Measurements from ENCODE around the gene RPS27A.
"Not testable (repeated sequence)": the region's sequence is repeated elsewhere in the genome, so short reads cannot be mapped to it uniquely, and the experiment has no call there.

The RPS27A gene

DNA sequence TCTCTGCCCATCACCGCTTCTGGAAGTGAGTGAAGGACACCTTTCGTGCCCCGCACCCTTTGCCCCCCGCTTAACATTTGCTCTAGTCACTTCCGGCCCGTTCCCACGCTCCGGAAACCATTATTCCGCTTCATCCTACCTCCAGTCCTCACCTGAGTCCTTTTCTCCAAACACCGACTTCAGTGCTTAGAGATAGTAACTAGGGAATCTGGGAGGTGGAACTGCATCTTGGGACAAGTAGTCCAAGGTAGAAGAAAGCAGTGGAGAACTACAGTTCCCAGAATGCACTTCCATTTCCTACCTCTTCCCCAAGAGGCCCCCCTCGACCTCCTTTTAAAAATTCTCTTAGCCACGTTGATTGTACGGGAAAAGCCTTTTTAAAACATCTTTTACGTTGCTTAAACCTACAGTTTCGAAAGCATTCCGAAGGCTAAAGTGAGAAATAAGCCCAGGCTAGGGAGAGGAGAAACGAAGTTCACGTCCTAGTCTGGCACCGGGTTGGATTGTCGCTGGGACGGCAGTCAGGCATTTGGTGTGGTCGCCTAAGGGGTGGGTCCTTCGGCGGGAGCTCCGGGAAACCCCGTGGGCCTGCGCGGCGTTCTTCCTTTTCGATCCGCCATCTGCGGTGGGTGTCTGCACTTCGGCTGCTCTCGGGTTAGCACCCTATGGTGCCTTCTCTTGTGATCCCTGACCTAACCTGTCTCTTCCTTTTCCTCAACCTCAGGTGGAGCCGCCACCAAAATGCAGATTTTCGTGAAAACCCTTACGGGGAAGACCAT, at the start of gene RPS27A, which contains the start of gene CLHC1:
Gene RPS27A, plus strand, starts transcription at position 605 of the 779 bp plus-strand sequence. Its CDS starts 137 bp downstream, at position 742.
Gene CLHC1, minus strand, starts transcription at position 210 of the 779 bp plus-strand sequence. CDS start 9,882 bp downstream, outside the sequence.
- peak; percentile 92 for DNase-seq (ENCODE audit: low read depth)

DNA sequence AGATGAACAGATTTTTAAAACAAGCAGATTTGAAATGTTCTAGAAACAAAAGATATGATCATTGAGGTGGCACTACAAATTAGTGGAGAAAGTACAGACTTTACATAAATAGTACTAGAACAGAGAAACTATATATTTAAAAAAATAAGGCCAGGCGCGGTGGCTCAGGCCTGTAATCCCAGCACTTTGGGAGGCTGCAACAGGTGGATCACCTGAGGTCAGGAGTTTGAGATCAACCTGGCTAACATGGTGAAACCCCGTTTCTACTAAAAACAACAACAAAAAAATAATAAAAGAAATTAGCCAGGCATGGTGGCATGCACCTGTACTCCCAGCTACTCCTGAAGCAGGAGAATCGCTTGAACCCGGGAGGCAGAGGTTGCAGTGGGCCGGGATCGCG, 45.7 kb upstream of the RPS27A start:
- DNase-seq (ENCODE audit: low read depth), result not testable (repeated sequence)

DNA sequence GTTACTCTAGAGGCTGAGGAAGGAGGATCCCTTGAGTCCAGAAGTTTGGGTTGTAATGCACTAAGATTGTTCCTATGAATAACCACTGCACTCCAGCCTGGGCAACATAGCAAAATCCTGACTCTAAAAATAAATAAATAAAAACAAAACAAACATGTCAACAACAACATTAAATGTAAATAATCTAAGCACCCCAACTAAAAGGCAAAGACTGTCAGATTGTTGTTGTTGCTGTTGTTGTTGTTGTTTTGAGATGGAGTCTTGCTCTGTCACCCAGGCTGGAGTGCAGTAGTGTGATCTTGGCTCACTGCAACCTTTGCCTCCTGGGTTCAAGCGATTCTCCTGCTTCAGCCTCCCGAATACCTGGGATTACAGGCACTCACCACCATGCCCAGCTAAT, 40.6 kb upstream of the RPS27A start:
- DNase-seq (ENCODE audit: low read depth), result not testable (repeated sequence)

DNA sequence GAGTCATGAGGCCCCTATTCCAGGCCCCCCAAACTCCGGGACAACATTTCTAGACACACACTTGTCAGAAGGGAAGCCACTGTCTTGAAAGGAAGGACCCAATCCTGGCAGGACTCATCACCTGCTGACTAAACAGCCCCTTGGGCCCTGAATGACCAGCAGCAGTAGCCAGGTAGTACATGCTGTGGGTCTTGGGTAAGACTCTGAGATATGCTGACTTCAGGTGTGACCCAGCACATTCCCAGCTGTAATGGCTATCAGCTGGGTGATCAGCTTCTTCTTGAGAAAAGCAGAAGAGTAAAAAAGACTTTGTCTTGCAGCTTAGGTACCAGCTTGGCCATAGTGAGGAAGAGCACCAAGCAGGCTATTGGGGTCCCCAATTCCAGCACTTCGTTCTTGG, 36.0 kb upstream of the RPS27A start:
- no peak for DNase-seq (ENCODE audit: low read depth)

DNA sequence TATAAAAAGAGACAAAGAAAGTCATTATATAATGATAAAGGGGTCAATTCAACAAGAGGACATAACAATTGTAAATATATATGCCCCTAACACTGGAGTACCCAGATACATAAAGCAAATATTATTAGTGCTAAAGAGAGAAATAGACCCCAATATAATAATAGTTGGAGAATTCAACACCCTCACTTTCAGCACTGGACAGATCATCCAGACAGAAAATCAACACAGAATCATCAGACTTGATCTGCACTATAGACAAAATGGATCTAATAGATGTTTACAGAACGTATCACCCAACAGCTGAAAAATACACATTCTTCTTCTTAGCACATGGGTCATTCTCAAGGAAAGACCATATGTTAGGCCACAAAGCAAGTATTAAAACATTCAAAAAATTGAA, 32.1 kb upstream of the RPS27A start:
- no peak for DNase-seq (ENCODE audit: low read depth)

DNA sequence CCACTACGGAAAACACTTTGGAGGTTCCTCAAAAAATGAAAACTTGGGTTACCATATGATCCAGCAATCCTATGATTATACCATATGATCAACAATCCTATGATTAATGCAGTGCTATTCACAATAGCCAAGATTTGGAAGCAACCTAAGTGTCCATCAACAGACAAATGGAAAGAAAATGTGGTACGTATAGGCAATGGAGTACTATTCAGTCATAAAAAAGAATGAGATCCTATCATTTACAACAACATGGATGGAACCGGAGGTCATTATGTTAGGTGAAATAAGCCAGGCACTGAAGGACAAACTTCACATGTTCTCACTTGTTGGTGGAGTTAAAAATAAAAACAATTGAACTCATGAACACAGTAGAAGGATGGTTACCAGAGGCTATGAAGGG, 28.0 kb upstream of the RPS27A start:
- no peak for DNase-seq (ENCODE audit: low read depth)

DNA sequence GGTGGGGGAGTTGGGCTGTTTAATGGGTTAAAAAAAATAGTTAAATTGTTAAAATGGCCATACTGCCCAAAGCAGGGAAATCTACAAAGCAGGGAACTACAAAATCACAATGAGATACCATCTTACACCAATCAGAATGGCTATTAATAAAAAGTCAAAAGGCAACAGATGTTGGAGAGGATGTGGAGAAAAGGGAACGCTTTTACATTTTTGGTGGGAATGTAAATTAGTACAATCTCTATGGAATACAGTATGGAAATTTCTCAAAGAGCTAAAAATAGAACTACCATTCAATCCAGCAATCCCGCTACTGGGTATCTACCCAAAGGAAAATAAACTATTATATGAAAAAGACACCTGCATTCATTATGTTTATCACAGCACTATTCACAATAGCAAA, 27.5 kb upstream of the RPS27A start:
- DNase-seq (ENCODE audit: low read depth), result no peak

DNA sequence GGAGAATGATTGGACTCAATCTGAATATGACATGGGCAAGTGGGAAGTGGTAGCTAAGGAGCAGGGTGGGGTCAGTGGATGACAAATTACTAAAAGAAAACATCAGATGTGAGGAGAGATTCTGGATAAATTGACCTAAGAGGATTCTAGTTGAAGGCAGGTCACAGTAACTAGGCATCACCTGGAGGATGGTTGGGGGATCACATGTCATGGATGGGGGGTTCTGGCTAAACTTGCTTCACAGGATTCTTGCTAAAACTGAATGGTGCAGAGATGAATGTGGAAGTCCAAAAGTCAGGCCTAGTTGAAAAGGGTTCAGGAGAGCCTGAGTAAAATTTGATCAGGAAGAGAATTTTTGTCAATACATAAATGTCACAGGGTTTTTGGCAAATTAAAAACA, 18.7 kb upstream of the RPS27A start:
- DNase-seq (ENCODE audit: low read depth), result no peak

DNA sequence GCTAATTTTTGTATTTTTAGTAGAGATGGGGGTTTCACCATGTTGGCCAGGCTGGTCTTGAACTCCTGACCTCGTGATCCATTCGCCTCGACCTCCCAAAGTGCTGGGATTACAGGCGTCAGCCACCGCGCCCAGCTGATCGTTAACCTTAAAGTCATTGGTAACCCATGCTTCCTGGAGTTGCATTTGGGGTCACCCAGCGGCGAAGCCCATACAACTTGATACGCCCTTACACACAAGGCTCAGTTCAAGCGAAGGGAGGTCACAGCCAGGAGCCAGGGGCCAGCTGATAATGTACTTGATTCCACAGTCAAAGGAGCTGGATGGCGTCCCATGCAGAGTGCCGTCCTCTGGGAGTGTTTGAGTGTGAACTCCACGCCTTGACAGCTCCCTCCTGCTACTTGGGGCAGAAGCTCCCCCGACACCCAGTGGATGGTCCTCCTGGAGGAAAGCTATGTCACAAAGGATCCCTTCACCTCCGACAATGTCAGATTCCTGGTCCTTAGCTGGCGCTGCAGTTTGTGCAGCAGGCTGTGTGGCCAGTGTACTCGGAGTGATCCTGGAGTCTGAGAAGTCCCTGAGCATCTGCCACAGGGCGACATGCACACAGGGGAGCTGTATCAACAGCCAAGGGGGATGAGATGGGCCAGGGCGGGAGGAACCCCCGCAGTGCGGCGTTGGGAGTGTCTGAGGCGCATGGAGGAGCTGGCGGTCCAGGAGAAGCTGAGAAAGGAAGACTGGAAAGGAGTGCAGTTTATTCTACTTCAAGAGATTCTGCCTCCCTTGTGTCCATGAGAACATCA, 8.3 kb upstream of the RPS27A start:
- no peak for DNase-seq (ENCODE audit: low read depth)

DNA sequence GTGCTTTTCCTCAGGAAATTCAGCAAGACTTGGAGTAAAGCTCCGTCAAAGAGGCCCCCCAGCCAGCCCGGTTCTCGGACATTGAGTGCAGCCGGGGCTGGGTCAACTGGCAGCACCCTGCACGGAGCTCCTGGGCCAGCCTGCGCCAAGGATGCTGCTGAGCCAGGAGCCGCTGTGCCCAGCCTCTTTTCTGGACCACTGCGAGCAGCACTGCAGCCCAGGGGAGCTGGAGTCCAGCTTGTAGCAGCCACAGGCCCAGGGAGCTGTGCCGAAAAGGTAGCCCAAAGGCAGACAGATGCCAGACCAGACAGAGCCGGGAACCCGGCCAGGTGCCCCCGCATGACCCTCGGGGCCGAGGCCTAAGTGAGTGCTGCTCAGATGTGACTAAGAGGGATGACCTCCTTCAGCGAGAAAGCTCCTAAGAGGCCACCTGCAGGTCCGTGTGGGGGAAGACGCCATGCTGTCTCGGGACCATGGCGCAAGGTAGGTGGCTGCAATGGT, 7.7 kb upstream of the RPS27A start:
- DNase-seq (ENCODE audit: low read depth), result no peak

DNA sequence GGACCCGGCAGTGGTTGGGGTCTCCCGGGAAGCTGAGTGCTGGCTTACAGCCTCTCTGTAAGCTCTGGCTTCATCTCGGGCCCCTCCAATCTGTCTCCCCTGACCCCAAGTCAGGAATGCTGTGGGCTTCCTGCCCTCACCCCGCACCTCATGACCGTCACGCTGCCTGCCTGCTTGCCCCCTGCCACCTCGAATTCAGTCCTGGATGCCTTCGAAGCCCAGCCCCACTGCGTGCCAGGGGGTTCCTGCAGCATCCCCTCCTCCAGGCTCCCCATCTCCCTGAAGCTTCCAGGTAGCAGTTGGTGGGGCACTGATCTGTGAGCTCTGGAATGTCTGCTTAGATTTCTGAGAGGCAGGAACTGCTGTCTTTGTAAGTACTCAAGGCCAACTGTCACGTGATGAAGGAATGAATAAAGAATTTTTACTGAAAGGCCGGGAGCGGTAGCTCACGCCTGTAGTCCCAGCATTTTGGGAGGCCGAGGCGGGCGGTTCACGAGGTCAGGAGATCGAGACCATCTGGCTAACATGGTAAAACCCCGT, 6.9 kb upstream of the RPS27A start:
- no peak for DNase-seq (ENCODE audit: low read depth)

DNA sequence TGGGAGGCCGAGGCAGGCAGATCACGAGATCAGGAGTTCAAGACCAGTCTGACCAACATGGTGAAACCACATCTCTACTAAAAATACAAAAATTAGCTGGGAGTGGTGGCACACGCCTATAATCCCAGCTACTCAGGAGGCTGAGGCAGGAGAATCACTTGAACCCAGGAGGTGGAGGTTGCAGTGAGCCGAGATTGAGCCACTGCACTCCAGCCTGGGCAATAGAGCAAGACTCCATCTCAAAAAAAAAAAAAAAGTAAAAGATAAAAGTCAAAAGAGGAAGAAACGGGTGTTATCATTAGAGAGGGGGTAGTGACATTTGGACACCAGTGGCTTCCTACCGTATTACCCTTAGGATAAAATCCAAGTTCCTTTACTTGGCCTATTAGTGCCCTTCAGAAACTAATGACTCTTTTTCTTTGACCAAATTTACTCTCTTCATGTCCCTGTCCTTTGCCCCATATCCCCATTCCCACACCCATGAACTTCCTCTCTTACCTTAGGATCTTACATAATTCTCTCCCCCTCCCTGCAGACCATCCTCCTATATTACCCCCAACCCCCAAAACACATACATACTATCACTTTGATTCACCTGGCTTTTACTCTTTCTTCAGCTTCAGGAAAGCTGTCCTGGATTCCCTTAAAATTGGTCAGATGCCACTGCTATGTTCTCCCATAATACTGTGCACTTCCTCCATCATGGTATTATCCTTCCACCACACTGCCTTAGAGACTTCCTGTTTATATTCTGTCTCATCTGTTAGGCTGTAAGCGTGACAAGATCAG, 4.9 kb upstream of the RPS27A start:
- DNase-seq (ENCODE audit: low read depth), result not testable (repeated sequence)

DNA sequence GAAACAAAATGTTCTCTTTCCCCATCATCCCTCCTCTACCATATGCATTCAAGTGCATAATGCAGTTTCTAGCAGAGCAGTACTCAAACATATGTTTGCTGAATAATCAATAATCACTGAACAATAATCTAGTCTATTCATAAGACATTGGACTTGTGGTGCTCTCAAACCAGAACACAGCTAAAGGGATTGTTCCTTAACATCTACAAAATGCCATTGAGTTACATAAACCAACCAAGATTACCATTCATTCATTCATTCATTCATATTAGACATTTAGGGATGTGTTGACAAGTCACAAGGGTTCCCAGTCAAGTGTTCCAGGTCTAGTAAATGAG, 4.3 kb upstream of the RPS27A start:
- no peak for DNase-seq (ENCODE audit: low read depth)

DNA sequence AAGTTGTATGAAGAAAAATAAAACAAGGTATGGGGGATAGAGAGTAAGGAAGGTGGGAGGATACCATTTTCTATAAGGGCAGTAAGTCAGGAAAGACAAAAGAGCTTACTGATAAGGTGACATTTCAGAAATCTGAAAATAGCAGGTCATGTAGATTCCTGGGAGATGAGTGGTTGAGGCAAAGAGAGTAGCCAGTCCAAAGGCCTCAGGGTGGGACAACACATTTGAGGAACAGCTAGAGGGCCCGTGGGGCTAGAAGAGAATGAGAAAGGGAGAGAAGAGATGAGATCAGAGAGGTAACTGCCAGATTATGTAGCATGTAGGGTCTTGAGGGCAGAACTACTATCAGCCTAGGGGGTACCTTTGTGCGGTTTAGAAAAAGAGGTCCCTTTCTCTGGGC, 3.3 kb upstream of the RPS27A start:
- DNase-seq (ENCODE audit: low read depth), result no peak

DNA sequence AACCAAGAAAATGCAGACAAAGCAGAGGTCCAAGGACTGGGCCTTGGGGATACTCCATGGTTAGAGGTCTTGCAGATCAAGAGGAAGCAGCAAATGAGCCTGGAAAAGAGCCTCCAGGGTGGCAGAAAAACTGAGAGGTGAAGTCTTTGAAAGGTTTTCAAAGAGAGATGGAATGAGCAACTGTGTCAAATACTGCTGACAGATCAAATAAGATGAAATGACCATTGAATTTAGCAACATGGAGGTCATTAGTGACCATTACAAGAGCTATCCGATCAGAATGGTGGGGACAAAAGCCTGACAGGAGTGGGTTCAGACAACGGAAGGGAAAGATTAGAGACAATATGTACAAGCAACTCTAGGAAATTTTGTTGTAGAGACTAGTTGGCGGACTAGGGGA, 1.9 kb upstream of the RPS27A start:
- no peak for DNase-seq (ENCODE audit: low read depth)

DNA sequence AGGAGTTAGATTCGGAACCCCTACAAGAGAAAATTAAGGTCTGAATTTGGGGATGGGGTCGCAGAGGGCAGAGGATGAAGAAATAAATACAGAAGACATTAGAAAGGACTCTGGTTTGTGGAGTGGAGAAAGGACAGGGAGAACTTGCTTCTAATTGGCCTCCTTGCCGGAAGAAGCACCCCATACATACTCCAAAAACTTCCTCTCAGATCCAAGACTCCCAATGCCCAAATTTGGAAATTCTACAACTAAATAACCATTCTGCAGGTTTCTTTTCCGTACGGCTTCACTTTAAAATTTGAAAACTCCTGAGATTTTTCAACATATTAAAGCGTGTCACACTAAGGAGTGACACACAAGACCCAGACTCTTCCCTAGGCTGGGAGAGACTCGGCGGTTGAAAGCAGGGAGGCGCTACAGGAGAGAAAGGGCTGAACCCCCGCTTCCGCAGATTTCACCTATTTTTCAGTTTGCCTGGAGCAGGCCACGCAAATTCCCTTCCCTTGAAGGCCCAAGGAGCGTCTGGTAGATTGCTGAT, 873 bp upstream of the RPS27A start:
- no peak for DNase-seq (ENCODE audit: low read depth)

DNA sequence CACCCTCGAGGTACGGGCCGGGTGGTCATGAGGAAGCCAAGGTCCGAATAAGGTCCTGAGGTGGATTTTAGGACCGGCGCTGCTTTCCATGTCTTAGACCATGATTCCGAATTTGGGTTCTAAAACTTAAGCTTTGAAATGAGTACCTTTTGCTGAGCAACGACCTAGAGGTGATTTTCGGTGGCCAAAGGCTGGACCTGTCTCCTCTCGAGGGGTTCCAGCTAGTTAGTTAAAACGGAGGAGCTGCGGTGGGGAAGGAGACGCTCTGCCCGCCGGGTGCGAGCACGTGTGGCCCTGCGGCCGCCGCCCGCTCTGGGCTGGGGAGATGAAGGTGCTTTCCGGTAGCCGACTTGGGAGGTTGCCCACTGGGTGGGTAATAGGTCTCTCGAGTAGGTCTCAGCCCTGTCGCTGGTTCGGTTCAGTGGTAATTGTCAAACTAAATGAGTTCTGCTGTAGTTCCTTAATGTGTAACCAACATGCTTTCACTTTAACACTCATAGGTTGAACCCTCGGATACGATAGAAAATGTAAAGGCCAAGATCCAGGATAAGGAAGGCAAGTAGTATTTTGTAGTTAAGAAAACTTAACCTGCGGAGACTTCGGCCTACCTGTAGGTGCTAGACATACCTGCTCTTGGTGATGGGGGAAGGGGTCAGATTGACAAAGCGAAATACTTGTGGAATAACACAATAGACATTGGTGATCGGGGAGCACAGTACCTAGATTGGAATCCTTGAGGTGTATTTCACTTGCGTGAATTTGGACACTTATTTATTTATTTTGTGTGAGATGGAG, 572 bp downstream of the RPS27A start:
- DNase-seq (ENCODE audit: low read depth), result no peak

DNA sequence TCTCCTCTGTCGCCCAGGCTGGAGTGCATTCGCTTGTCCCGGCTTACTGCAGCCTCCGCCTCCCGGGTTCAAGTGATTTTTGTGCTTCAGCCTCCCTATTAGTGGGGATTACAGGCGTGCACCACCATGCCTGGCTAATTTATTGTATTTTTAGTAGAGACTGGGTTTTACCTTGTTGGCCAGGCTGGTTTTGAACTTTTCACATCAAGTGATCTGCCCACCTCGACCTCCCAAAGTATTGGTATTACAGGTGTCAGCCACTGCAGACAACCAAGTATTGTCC, 1.1 kb downstream of the RPS27A start:
- DNase-seq (ENCODE audit: low read depth), result no peak

DNA sequence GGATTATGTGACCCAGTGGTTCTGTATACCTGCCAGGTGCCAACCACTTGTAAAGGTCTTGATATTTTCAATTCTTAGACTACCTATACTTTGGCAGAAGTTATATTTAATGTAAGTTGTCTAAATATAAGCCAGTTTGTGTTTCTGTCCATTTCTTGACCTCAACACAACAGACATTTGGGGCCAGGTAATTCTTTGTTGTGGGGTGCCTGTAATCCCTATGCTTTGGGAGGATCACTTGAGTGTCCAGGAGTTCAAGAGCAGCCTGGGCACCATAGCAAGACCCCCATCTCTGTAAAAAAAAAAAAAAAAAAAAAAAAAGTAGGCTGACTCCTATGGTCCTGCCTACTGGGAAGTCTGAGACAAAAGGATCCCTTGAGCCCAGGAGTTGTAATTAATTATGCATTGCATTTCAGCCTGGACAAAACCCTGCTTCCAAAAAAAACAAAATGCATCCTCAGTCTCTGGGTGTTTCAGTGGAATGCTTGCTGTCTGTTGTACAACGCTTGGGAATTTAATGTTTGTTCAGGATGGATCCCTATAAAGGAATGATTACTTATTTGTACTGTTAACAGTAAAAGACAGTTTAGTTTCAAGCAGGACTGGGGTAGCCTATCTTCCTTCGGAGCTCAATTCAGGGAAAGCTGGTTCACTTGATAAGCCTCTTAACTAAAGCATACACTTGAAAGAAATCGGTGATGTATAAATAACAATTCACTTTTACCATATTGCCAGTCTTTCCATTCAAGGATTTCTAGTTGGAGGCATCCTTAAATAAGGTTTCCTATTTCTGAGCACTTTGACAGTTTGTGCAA, 3.4 kb downstream of the RPS27A start:
- DNase-seq (ENCODE audit: low read depth), result no peak

DNA sequence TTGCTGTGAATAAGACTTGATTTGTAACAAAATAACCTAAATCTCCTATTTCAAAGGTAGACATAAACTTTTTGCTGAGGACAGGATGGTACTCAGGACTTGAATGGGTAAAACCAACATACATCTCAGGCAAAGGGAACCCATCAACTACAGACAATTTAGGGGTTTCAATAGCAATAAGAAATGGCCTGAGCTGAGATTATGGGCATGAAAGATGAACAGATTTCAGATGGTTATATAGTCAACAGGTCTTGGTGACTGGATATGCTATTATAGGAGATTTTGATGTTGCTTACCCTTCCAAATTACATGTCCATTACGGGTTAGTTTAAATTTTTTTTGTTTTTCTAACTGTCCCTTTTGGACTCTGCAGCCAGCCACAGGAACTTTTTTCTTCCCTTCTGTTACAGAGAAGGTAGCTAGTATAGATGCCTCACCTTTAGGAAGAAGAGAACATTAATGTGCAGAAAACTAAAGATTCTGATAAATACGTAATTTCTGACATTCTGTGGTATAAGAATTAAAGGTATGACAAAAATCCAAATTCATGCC, 4.6 kb downstream of the RPS27A start:
- no peak for DNase-seq (ENCODE audit: low read depth)
